ENCODE data around the gene KCTD16.

The KCTD16 gene

GRCh38 chr5:144202726-144203125 is 32.1 kb downstream of the KCTD16 start:
- Histone ChIP-seq H3K4me3 (ENCODE audit: low read depth in 1 of 5, low read length in 5 of 5) (no peak overlapping the region), H3K36me3 (ENCODE audit: control insufficient read depth in 5 of 5, insufficient read depth in 5 of 5, low read length in 5 of 5) (no peaks in the 10 kb centered on the region), H3K27ac (ENCODE audit: low read depth, low read length) (no peak overlapping the region), H3K9ac (ENCODE audit: low read length in 5 of 5) (no peak overlapping the region), H3K4me1 (ENCODE audit: control insufficient read depth in 5 of 5, insufficient read depth in 5 of 5, low read length in 5 of 5) (peaks cover 0 to 9% (median 7%) of the 10 kb centered on the region in 5 donors), H3K9me3 (ENCODE audit: control insufficient read depth in 5 of 5, low read length in 5 of 5) (no peaks in the 10 kb centered on the region), H3K27me3 (ENCODE audit: control insufficient read depth in 5 of 5, insufficient read depth in 4 of 5, low read length in 5 of 5) (peaks cover 13 to 30% (median 17%) of the 10 kb centered on the region in 5 donors)

- H3K4me1 ChIP-seq (ENCODE audit: control insufficient read depth in 5 of 5, insufficient read depth in 5 of 5, low read length in 5 of 5), result peaks cover 0 to 9% (median 7%) of the 10 kb centered on the region in 5 donors
- H3K27me3 ChIP-seq (ENCODE audit: control insufficient read depth in 5 of 5, insufficient read depth in 4 of 5, low read length in 5 of 5), result peaks cover 13 to 34% (median 19%) of the 10 kb centered on the region in 5 donors
- no peak overlapping the region for H3K9ac ChIP-seq (ENCODE audit: low read length in 5 of 5)
- no peaks in the 10 kb centered on the region for H3K9me3 ChIP-seq (ENCODE audit: control insufficient read depth in 5 of 5, low read length in 5 of 5)
- H3K36me3 ChIP-seq (ENCODE audit: control insufficient read depth in 5 of 5, insufficient read depth in 5 of 5, low read length in 5 of 5), result no peaks in the 10 kb centered on the region
- no peak overlapping the region for H3K27ac ChIP-seq (ENCODE audit: low read depth, low read length)
- H3K4me3 ChIP-seq (ENCODE audit: low read depth in 1 of 5, low read length in 5 of 5), result no peak overlapping the region
Observed at GRCh38 chr5:144203750-144204596, 33.3 kb downstream of the KCTD16 start.

- Histone ChIP-seq H3K27me3 (ENCODE audit: control insufficient read depth in 5 of 5, insufficient read depth in 4 of 5, low read length in 5 of 5) (peaks cover 13 to 39% (median 17%) of the 10 kb centered on the region in 5 donors), H3K4me3 (ENCODE audit: low read depth in 1 of 5, low read length in 5 of 5) (peak overlapping the region in 3 of 5 donors; percentile 35 to 39 (median 37)), H3K9ac (ENCODE audit: low read length in 5 of 5) (no peak overlapping the region), H3K27ac (ENCODE audit: low read depth, low read length) (no peak overlapping the region), H3K4me1 (ENCODE audit: control insufficient read depth in 5 of 5, insufficient read depth in 5 of 5, low read length in 5 of 5) (peaks cover 0 to 9% (median 7%) of the 10 kb centered on the region in 5 donors), H3K9me3 (ENCODE audit: control insufficient read depth in 5 of 5, low read length in 5 of 5) (no peaks in the 10 kb centered on the region), H3K36me3 (ENCODE audit: control insufficient read depth in 5 of 5, insufficient read depth in 5 of 5, low read length in 5 of 5) (no peaks in the 10 kb centered on the region)
Observed at GRCh38 chr5:144205141-144205551, 34.5 kb downstream of the KCTD16 start.

- peaks cover 13 to 33% (median 17%) of the 10 kb centered on the region in 5 donors for H3K27me3 ChIP-seq (ENCODE audit: control insufficient read depth in 5 of 5, insufficient read depth in 4 of 5, low read length in 5 of 5)
- no peaks in the 10 kb centered on the region for H3K9me3 ChIP-seq (ENCODE audit: control insufficient read depth in 5 of 5, low read length in 5 of 5)
- H3K4me3 ChIP-seq (ENCODE audit: low read depth in 1 of 5, low read length in 5 of 5), result no peak overlapping the region
- no peak overlapping the region for H3K9ac ChIP-seq (ENCODE audit: low read length in 5 of 5)
- H3K36me3 ChIP-seq (ENCODE audit: control insufficient read depth in 5 of 5, insufficient read depth in 5 of 5, low read length in 5 of 5), result no peaks in the 10 kb centered on the region
- no peak overlapping the region for H3K27ac ChIP-seq (ENCODE audit: low read depth, low read length)
- peaks cover 0 to 9% (median 7%) of the 10 kb centered on the region in 5 donors for H3K4me1 ChIP-seq (ENCODE audit: control insufficient read depth in 5 of 5, insufficient read depth in 5 of 5, low read length in 5 of 5)
Observed at GRCh38 chr5:144206141-144206540, 35.5 kb downstream of the KCTD16 start.

GRCh38 chr5:144207875-144208444 is 37.3 kb downstream of the KCTD16 start:
- Histone ChIP-seq H3K27ac (ENCODE audit: low read depth, low read length) (no peak overlapping the region), H3K36me3 (ENCODE audit: control insufficient read depth in 5 of 5, insufficient read depth in 5 of 5, low read length in 5 of 5) (no peaks in the 10 kb centered on the region), H3K27me3 (ENCODE audit: control insufficient read depth in 5 of 5, insufficient read depth in 4 of 5, low read length in 5 of 5) (peaks cover 13 to 28% (median 17%) of the 10 kb centered on the region in 5 donors), H3K4me3 (ENCODE audit: low read depth in 1 of 5, low read length in 5 of 5) (no peak overlapping the region), H3K9ac (ENCODE audit: low read length in 5 of 5) (no peak overlapping the region), H3K4me1 (ENCODE audit: control insufficient read depth in 5 of 5, insufficient read depth in 5 of 5, low read length in 5 of 5) (peaks cover 0 to 9% (median 7%) of the 10 kb centered on the region in 5 donors), H3K9me3 (ENCODE audit: control insufficient read depth in 5 of 5, low read length in 5 of 5) (no peaks in the 10 kb centered on the region)

GRCh38 chr5:144209361-144209760 is 38.7 kb downstream of the KCTD16 start:
- Histone ChIP-seq H3K4me3 (ENCODE audit: low read depth in 1 of 5, low read length in 5 of 5) (no peak overlapping the region), H3K36me3 (ENCODE audit: control insufficient read depth in 5 of 5, insufficient read depth in 5 of 5, low read length in 5 of 5) (no peaks in the 10 kb centered on the region), H3K27me3 (ENCODE audit: control insufficient read depth in 5 of 5, insufficient read depth in 4 of 5, low read length in 5 of 5) (peaks cover 12 to 27% (median 16%) of the 10 kb centered on the region in 5 donors), H3K27ac (ENCODE audit: low read depth, low read length) (no peak overlapping the region), H3K9me3 (ENCODE audit: control insufficient read depth in 5 of 5, low read length in 5 of 5) (no peaks in the 10 kb centered on the region), H3K4me1 (ENCODE audit: control insufficient read depth in 5 of 5, insufficient read depth in 5 of 5, low read length in 5 of 5) (peaks cover 0 to 9% (median 7%) of the 10 kb centered on the region in 5 donors), H3K9ac (ENCODE audit: low read length in 5 of 5) (no peak overlapping the region)

GRCh38 chr5:144210655-144211054 is 40.0 kb downstream of the KCTD16 start:
- Histone ChIP-seq H3K4me1 (ENCODE audit: control insufficient read depth in 5 of 5, insufficient read depth in 5 of 5, low read length in 5 of 5) (no peaks in the 10 kb centered on the region), H3K9ac (ENCODE audit: low read length in 5 of 5) (no peak overlapping the region), H3K9me3 (ENCODE audit: control insufficient read depth in 5 of 5, low read length in 5 of 5) (no peaks in the 10 kb centered on the region), H3K27me3 (ENCODE audit: control insufficient read depth in 5 of 5, insufficient read depth in 4 of 5, low read length in 5 of 5) (peaks cover 6 to 18% (median 16%) of the 10 kb centered on the region in 5 donors), H3K4me3 (ENCODE audit: low read depth in 1 of 5, low read length in 5 of 5) (no peak overlapping the region), H3K27ac (ENCODE audit: low read depth, low read length) (no peak overlapping the region), H3K36me3 (ENCODE audit: control insufficient read depth in 5 of 5, insufficient read depth in 5 of 5, low read length in 5 of 5) (no peaks in the 10 kb centered on the region)

GRCh38 chr5:144219869-144220268 is 49.2 kb downstream of the KCTD16 start:
- Histone ChIP-seq H3K4me1 (ENCODE audit: control insufficient read depth in 5 of 5, insufficient read depth in 5 of 5, low read length in 5 of 5) (no peaks in the 10 kb centered on the region), H3K9me3 (ENCODE audit: control insufficient read depth in 5 of 5, low read length in 5 of 5) (no peaks in the 10 kb centered on the region), H3K36me3 (ENCODE audit: control insufficient read depth in 5 of 5, insufficient read depth in 5 of 5, low read length in 5 of 5) (no peaks in the 10 kb centered on the region)

GRCh38 chr5:144227363-144227999 is 56.8 kb downstream of the KCTD16 start:
- no peaks in the 10 kb centered on the region for H3K27me3 ChIP-seq (ENCODE audit: control insufficient read depth in 5 of 5, insufficient read depth in 4 of 5, low read length in 5 of 5)
- H3K27ac ChIP-seq (ENCODE audit: low read depth, low read length), result no peak overlapping the region
- H3K36me3 ChIP-seq (ENCODE audit: control insufficient read depth in 5 of 5, insufficient read depth in 5 of 5, low read length in 5 of 5), result no peaks in the 10 kb centered on the region
- H3K4me1 ChIP-seq (ENCODE audit: control insufficient read depth in 5 of 5, insufficient read depth in 5 of 5, low read length in 5 of 5), result no peaks in the 10 kb centered on the region
- no peak overlapping the region for H3K4me3 ChIP-seq (ENCODE audit: low read depth in 1 of 5, low read length in 5 of 5)
- no peaks in the 10 kb centered on the region for H3K9me3 ChIP-seq (ENCODE audit: control insufficient read depth in 5 of 5, low read length in 5 of 5)
- H3K9ac ChIP-seq (ENCODE audit: low read length in 5 of 5), result no peak overlapping the region

More at GRCh38 chr5:144219869-144220268, 49.2 kb downstream of the KCTD16 start:
- Histone ChIP-seq H3K27ac (ENCODE audit: low read depth, low read length) (no peak overlapping the region), H3K27me3 (ENCODE audit: control insufficient read depth in 5 of 5, insufficient read depth in 4 of 5, low read length in 5 of 5) (no peaks in the 10 kb centered on the region), H3K4me3 (ENCODE audit: low read depth in 1 of 5, low read length in 5 of 5) (no peak overlapping the region), H3K9ac (ENCODE audit: low read length in 5 of 5) (no peak overlapping the region)

GRCh38 chr5:144230806-144231205 is 60.1 kb downstream of the KCTD16 start:
- Histone ChIP-seq H3K27ac (ENCODE audit: low read depth, low read length) (no peak overlapping the region), H3K9me3 (ENCODE audit: control insufficient read depth in 5 of 5, low read length in 5 of 5) (no peaks in the 10 kb centered on the region), H3K9ac (ENCODE audit: low read length in 5 of 5) (no peak overlapping the region), H3K27me3 (ENCODE audit: control insufficient read depth in 5 of 5, insufficient read depth in 4 of 5, low read length in 5 of 5) (no peaks in the 10 kb centered on the region), H3K4me3 (ENCODE audit: low read depth in 1 of 5, low read length in 5 of 5) (no peak overlapping the region), H3K4me1 (ENCODE audit: control insufficient read depth in 5 of 5, insufficient read depth in 5 of 5, low read length in 5 of 5) (no peaks in the 10 kb centered on the region), H3K36me3 (ENCODE audit: control insufficient read depth in 5 of 5, insufficient read depth in 5 of 5, low read length in 5 of 5) (no peaks in the 10 kb centered on the region)
